OCI-LY3 (cell line): Measurements from ENCODE around the gene STC2.

ENCODE experiments used
- CTCF ChIP-seq: fragments of 200-600, 300-600 bp; sonication (generic); IDR thresholded peaks from 2 replicates; pipeline ENCODE4 v1.5.1; 2014; ENCODE audit warnings: antibody characterized with exemption, low read length, low read depth
- EZH2phosphoT487 ChIP-seq: fragments of 200-600 bp; shearing (Covaris generic); IDR thresholded peaks from 2 replicates; pipeline ENCODE4 v1.6.1; 2018; ENCODE audit warnings: antibody characterized with exemption, mixed run types, low read depth

DNA sequence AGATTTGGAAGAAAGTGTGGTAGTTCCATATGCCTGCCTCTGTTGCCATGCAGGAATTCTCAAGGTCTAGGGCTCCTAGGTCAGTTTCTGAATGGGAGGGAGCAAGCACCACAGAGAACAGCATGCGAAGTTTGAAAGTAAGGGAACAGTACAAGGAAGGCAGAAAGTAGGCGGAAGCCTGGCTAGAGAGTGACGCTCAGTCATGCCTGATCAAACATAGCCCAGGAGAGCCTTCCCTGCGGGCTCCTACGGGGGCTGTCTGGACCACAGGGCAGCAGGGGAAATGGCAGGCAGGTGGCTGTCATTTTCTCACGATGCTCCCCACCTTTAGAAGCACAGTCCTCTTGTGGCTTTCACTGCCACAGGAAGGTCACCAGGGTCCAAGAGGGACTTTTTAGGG lies 12.8 kb upstream of the STC2 start:
- TF ChIP-seq CTCF (no peak), EZH2phosphoT487 (no peak)
